Measurements from ENCODE around the gene DNAJB1.

Gene DNAJB1

GRCh38 chr19:14487370-14488125, 30.6 kb downstream of the DNAJB1 start:
- no peak for TF ChIP-seq CTCF (IDR thresholded peaks at IDR 0.05)

DNA sequence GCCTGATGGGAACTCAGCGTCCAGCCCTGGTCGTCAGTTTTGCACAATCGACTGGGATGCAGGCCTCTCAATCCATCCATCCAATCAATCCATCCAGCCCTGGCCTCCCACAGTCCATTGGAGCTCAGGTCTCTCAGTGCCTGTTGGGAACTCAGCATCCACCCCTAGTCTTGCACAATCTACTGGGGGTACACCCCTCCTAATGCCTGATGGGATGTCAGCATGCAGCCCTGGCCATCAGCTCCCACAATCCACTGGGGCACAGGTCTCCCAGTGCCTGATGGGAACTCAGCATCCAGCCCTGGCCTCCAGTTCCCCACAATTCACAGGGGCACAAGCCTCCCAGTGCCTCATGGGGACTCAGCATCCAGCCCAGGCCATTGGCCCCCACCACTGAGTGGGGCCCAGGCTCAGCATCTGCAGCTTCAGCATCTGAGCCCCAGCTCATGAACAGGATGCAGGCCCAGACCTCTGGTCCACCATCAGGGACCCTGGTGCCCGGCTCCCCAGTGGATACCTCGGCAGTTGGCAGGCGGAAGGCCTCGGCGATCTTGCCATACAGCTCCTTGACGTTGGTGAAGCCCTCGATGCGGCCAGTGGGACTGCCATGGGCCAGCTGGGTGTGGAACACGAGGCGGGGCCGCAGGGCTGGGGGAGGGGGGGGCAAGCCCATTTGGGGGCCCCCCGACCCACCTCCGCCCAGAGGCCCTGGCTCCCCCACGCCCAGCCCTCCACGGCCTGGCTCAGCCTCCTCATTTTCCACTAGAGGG, 35.8 kb downstream of the DNAJB1 start:
- no peak for TF ChIP-seq CTCF (IDR thresholded peaks at IDR 0.05)

DNA sequence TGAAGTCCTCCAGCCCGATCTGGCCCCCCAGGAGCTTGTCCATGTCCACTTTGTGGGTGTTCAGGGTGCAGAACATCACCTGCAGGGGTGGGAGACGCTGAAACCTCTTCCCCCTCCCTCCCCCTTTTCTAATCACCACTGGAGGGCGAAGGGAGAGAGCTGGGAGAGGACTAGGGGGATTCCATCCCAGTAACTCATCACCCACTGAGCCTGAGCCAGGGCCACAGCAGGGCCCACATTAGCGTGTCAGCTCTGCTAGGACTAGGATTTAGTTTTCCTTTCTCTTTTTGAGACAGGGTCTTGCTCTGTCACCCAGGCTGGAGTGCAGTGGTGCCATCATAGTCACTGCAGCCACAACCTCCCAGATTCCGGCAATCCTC, 37.5 kb downstream of the DNAJB1 start:
- no peak for TF ChIP-seq CTCF (IDR thresholded peaks at IDR 0.05)

- peak; percentile 94 for TF ChIP-seq CTCF (IDR thresholded peaks at IDR 0.05)
Measured at GRCh38 chr19:14479975-14480699, 38.1 kb downstream of the DNAJB1 start.

- TF ChIP-seq CTCF (IDR thresholded peaks at IDR 0.05), result no peak
Measured at GRCh38 chr19:14479309-14479974, 38.8 kb downstream of the DNAJB1 start.

DNA sequence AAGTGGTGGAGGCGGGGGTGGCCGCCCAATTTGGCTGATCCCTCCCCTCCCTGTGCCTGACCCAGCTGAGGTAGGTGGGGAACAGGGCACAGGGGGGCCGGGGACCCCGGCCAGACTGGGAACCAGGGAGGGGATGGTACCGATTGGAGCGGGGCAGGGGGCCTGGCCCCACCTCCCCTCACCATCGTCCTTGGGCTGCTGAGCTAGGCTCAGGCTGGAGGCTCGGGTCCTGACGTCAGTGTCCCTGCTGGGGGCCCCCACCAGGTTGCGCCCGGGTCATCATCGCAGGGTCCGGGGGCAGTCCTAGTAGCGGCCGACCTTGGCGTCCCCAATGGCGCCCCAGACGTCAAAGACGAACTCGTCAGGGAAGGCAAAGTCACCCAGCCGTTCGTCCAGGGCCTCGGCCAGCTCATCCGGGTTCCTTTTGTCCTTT, 40.1 kb downstream of the DNAJB1 start:
- no peak for TF ChIP-seq CTCF (IDR thresholded peaks at IDR 0.05)
